Subcutaneous abdominal adipose tissue (tissue), 5 donors: ENCODE results near the gene IGF2BP1.
"Not testable (repeated sequence)": the region's sequence is repeated elsewhere in the genome, so short reads cannot be mapped to it uniquely, and the experiment has no call there.

Experiments
- H3K27ac ChIP-seq: one replicate; pipeline ENCODE4 v1.7.0; 2013; ENCODE audit warnings: low read depth, mild to moderate bottlenecking, inconsistent platforms, low read length, moderate library complexity
- H3K27me3 ChIP-seq, 5 donors: one replicate each; pipeline ENCODE4 v1.7.0; 2013; ENCODE audit warnings: low read length in 5 of 5, inconsistent platforms in 1 of 5; ENCODE audit not compliant: control insufficient read depth in 5 of 5, insufficient read depth in 4 of 5
- H3K36me3 ChIP-seq, 5 donors: one replicate each; pipeline ENCODE4 v1.7.0; 2013; ENCODE audit warnings: low read length in 5 of 5; ENCODE audit not compliant: control insufficient read depth in 5 of 5, insufficient read depth in 5 of 5
- H3K4me1 ChIP-seq, 5 donors: one replicate each; pipeline ENCODE4 v1.7.0; 2013; ENCODE audit warnings: low read length in 5 of 5, mild to moderate bottlenecking in 3 of 5, moderate library complexity in 1 of 5; ENCODE audit not compliant: control insufficient read depth in 5 of 5, insufficient read depth in 5 of 5
- H3K4me3 ChIP-seq, 5 donors: one replicate each; pipeline ENCODE4 v1.7.0; 2013; ENCODE audit warnings: low read length in 5 of 5, low read depth in 1 of 5
- H3K9ac ChIP-seq, 5 donors: one replicate each; pipeline ENCODE4 v1.7.0; 2013; ENCODE audit warnings: low read length in 5 of 5, mild to moderate bottlenecking in 4 of 5, moderate library complexity in 3 of 5
- H3K9me3 ChIP-seq, 5 donors: one replicate each; pipeline ENCODE4 v1.7.0; 2013; ENCODE audit warnings: low read length in 5 of 5; ENCODE audit not compliant: control insufficient read depth in 5 of 5
- donor health status: healthy.
- donor health status: healthy.
- donor health status: healthy.
- donor health status: healthy.
- donor health status: healthy.

Gene IGF2BP1

DNA sequence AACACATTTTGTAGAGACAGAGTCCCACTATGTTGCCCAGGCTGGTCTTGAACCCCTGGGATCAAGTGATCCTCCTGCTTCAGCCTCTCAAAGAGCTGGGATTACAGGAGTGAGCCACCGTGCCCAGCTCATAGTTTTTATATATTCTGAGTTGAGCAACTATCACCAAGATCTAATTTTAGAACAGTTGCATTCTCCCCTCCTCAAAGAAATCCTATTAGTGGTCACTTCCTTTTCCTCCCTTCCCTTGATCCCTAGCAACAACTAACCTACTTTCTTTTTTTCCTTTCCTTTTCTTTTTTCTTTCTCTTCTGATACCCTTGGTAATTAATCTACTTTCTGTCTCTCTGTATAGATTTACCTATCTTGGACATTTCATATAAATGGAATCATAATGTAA, 73.9 kb downstream of the IGF2BP1 start:
- Histone ChIP-seq H3K4me3 (no peak overlapping the region), H3K4me1 (no peaks in the 10 kb centered on the region), H3K9ac (no peak overlapping the region), H3K9me3 (no peaks in the 10 kb centered on the region), H3K27me3 (peaks cover 0 to 3% (median 0%) of the 10 kb centered on the region in 5 donors), H3K27ac (no peak overlapping the region), H3K36me3 (no peaks in the 10 kb centered on the region)

DNA sequence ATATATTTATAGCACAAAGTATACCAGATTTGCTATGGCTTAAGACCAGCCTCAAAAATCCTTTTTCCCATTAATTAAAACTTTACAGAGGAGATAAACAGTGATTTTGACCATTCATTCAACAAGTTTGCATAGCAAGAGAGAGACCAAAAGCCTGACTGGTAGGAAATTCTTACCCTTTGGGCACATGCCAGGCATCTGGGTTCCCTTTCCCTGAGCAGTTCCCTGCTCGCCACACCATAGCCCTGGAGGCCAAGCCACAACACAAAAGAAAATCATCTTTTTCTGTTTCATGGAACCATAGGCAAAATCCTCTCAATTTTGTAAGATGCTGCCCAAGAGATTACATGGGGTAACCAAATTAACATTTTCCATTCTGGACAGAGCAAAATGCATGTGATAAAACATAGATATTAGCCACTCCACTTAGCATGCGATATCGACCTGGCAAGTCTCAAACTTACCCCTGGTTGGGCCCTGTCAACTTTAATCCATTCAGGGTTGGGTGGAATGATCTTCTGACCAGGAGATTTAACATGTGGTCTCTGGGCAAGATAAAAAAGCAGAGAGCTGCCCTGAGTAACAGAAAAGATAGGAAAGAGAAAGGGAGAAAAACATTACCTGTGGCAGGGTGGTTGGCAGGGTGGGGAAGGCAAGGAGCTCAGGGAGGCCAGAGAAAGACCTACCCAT, 77.8 kb downstream of the IGF2BP1 start:
- H3K9me3 ChIP-seq = peaks cover 0 to 2% (median 0%) of the 10 kb centered on the region in 5 donors
- H3K4me3 ChIP-seq = no peak overlapping the region
- H3K36me3 ChIP-seq = no peaks in the 10 kb centered on the region
- peaks cover 0 to 14% (median 3%) of the 10 kb centered on the region in 5 donors for H3K27me3 ChIP-seq
- H3K4me1 ChIP-seq = no peaks in the 10 kb centered on the region
- no peak overlapping the region for H3K27ac ChIP-seq
- H3K9ac ChIP-seq = no peak overlapping the region

GRCh38 chr17:49076573-49077384, 79.6 kb downstream of the IGF2BP1 start:
- Histone ChIP-seq H3K4me3 (no peak overlapping the region), H3K9me3 (peaks cover 0 to 2% (median 0%) of the 10 kb centered on the region in 5 donors), H3K9ac (no peak overlapping the region), H3K27me3 (peaks cover 0 to 14% (median 3%) of the 10 kb centered on the region in 5 donors), H3K27ac (no peak overlapping the region), H3K36me3 (no peaks in the 10 kb centered on the region), H3K4me1 (no peaks in the 10 kb centered on the region)

GRCh38 chr17:49078248-49078647, 81.1 kb downstream of the IGF2BP1 start:
- Histone ChIP-seq H3K4me3 (no peak overlapping the region), H3K4me1 (no peaks in the 10 kb centered on the region), H3K9ac (no peak overlapping the region), H3K9me3 (peaks cover 0 to 2% (median 0%) of the 10 kb centered on the region in 5 donors), H3K27ac (no peak overlapping the region), H3K36me3 (no peaks in the 10 kb centered on the region), H3K27me3 (peaks cover 0 to 14% (median 3%) of the 10 kb centered on the region in 5 donors)

DNA sequence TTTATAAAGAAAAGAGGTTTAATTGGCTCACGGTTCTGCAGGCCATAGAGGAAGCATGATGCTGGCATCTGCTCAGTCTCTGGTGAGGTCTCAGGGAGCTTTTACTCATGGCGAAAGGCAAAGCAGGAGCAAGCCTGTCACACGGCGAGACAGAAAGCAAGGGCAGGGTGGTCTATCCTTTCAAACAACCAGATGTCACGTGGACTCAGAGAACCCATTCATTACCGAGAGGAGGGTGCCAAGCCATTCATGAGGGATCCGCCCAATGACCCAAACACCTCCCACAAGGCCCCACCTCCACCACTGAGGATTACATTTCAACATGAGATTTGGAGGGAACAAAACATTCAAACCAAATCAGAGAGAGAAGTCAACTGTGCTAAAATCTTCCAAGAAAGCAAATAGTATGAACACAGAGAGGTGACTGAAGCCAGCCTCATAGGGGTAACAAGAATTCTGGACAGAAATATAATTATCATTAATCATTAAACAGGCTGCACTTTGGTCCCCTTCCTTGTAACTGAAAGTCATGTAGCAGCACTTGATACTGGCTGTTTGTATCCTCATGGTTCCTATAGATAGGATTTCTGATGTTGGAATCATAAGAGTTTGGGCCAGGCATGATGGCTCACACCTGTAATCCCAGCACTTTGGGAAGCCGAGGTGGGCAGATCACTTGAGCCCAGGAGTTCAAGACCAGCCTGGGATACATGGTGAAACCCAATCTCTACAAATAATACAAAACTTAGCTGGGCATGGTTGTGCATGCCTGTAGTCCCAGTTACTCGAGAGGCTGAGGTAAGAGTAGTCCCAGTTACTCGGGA, 82.9 kb downstream of the IGF2BP1 start:
- Histone ChIP-seq H3K9ac (no peak overlapping the region), H3K4me1 (no peaks in the 10 kb centered on the region), H3K27ac (no peak overlapping the region), H3K36me3 (no peaks in the 10 kb centered on the region), H3K4me3 (no peak overlapping the region), H3K9me3 (peaks cover 0 to 2% (median 0%) of the 10 kb centered on the region in 5 donors), H3K27me3 (peaks cover 0 to 14% (median 2%) of the 10 kb centered on the region in 5 donors)

DNA sequence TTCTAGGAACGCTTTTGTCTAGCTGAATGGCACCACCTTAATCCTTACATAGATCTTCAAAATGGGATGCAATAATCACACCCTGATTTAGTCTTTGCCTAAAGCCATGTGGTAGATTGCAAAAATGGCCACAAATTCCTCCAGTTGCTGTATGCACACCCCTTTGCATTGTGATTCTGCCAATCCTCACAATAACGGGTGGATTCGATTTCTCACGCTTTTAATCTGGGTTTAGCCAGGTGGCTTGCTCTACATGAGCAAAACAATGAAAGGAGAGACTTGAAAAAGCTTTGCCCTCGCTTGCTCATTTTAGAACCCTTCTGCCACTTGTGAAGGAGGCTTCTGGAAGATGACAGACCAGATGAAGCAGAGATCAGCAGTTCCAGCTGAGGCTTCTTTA, 85.0 kb downstream of the IGF2BP1 start:
- H3K4me1 ChIP-seq = no peaks in the 10 kb centered on the region
- no peaks in the 10 kb centered on the region for H3K36me3 ChIP-seq
- H3K9me3 ChIP-seq = peaks cover 0 to 2% (median 0%) of the 10 kb centered on the region in 5 donors
- H3K4me3 ChIP-seq = no peak overlapping the region
- H3K9ac ChIP-seq = no peak overlapping the region
- H3K27me3 ChIP-seq = peaks cover 0 to 20% (median 5%) of the 10 kb centered on the region in 5 donors
- H3K27ac ChIP-seq = no peak overlapping the region

GRCh38 chr17:49085046-49085445, 87.9 kb downstream of the IGF2BP1 start:
- H3K27me3 ChIP-seq = peaks cover 0 to 13% (median 5%) of the 10 kb centered on the region in 5 donors
- H3K9me3 ChIP-seq, H3K4me1 ChIP-seq, H3K9ac ChIP-seq, H3K4me3 ChIP-seq, H3K36me3 ChIP-seq, H3K27ac ChIP-seq: not testable (repeated sequence)

GRCh38 chr17:49085565-49086315, 88.6 kb downstream of the IGF2BP1 start:
- Histone ChIP-seq H3K27me3 (peaks cover 0 to 13% (median 7%) of the 10 kb centered on the region in 5 donors), H3K9ac (no peak overlapping the region), H3K4me1 (no peaks in the 10 kb centered on the region), H3K36me3 (no peaks in the 10 kb centered on the region), H3K9me3 (no peaks in the 10 kb centered on the region), H3K4me3 (no peak overlapping the region), H3K27ac (no peak overlapping the region)

DNA sequence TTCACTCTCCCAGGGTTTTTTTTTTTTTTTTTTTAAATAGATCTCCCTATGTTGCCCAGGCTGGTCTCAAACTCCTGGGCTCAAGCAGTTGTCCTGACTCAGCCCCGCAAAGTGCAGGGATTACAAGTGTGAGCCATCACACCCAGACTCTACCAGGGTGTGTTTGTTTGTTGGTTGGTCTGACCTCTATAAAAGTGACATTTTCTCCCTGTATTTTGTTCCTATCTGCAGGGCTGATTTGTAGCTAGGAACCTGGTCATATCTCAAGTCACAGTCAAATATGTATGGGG, 89.1 kb downstream of the IGF2BP1 start:
- H3K36me3 ChIP-seq = no peaks in the 10 kb centered on the region
- H3K9ac ChIP-seq = no peak overlapping the region
- peaks cover 0 to 13% (median 9%) of the 10 kb centered on the region in 5 donors for H3K27me3 ChIP-seq
- no peaks in the 10 kb centered on the region for H3K9me3 ChIP-seq
- H3K4me3 ChIP-seq = no peak overlapping the region
- no peak overlapping the region for H3K27ac ChIP-seq
- H3K4me1 ChIP-seq = no peaks in the 10 kb centered on the region
